HCT116 (cell line): ENCODE results near the gene TSHZ1. TPM values are rescaled to one million over a fixed set of nuclear protein-coding genes. Genes with fewer than 3 reads are reported as not detected.

Experiments
- ATAC-seq: fragments of 200-7000 bp; cut with Tn5 transposase; 2 replicates; pipeline ENCODE4 v1.9.1; 2020; ENCODE audit warnings: mild to moderate bottlenecking, moderate library complexity
- BruUV-seq: library from RNA; stranded (reverse); fragments of 400-500 nt; replicated peaks from 2 replicates; lab custom pipeline; 2021; lab: Mats Ljungman, UMichigan
- CTCF ChIA-PET: fragments of 300-600 bp; sonication (Branson Sonifier 250); formaldehyde crosslinking; loops from one replicate; lab custom pipeline; 2021; ENCODE audit warnings: antibody characterized with exemption; lab: Charles Lee
- POLR2A ChIA-PET: fragments of 300-600, 350-600 bp; sonication (Branson Sonifier 250); formaldehyde crosslinking; loops from one replicate; lab custom pipeline; 2021; ENCODE audit warnings: antibody characterized with exemption; lab: Charles Lee
- RAD21 ChIA-PET, 2 experiments: fragments of 300-600 bp; sonication (Branson Sonifier 250); formaldehyde crosslinking; loops; one replicate each; lab custom pipeline; 2023; ENCODE audit warnings: low total read pairs in 2 of 2; ENCODE audit not compliant: uncharacterized antibody in 2 of 2, unreplicated experiment in 2 of 2, low non-redundant PET in 1 of 2; lab: Charles Lee
- DNase-seq: peaks from one replicate; pipeline ENCODE4 v3.0.0-alpha.2; 2010; ENCODE audit warnings: low read depth, low spot score
- H2AFZ ChIP-seq: fragments of 200-600 bp; shearing (Covaris generic), sonication (generic); 2 replicates; pipeline ENCODE4 v1.6.1; 2017; ENCODE audit warnings: low read depth, mixed run types, mixed read lengths, antibody characterized with exemption, low read length; ENCODE audit not compliant: poor library complexity, severe bottlenecking
- H3K27ac ChIP-seq: 2 replicates; pipeline ENCODE4 v1.5.1; 2012; ENCODE audit warnings: low read depth, low read length
- H3K27me3 ChIP-seq: fragments of 200-600 bp; sonication (generic); 2 replicates; pipeline ENCODE4 v1.6.1; 2016; ENCODE audit warnings: mixed run types, low read length, mixed read lengths; ENCODE audit not compliant: insufficient read depth
- H3K36me3 ChIP-seq, 2 experiments: fragments of 200-500 bp in 1 of 2; fragments of 200-600 bp in 1 of 2; sonication (Bioruptor generic) in 1 of 2; sonication (generic) in 1 of 2; 2 replicates each; pipeline versions ENCODE4 v1.5.1 to v1.6.1; 2014 to 2016; ENCODE audit warnings: low read length in 2 of 2, inconsistent platforms in 1 of 2, mixed read lengths in 1 of 2, mixed run types in 1 of 2; ENCODE audit not compliant: insufficient read depth in 2 of 2, control insufficient read depth in 1 of 2
- H3K4me1 ChIP-seq, 2 experiments: fragments of 200-600 bp in 1 of 2; sonication (generic) in 1 of 2; 2 replicates each; pipeline versions ENCODE4 v1.5.1 to v1.6.1; 2012 to 2017; ENCODE audit warnings: low read length in 2 of 2, inconsistent platforms in 1 of 2, mild to moderate bottlenecking in 1 of 2, mixed read lengths in 1 of 2, mixed run types in 1 of 2, moderate library complexity in 1 of 2; ENCODE audit not compliant: insufficient read depth in 2 of 2, control insufficient read depth in 1 of 2
- H3K4me2 ChIP-seq: fragments of 200-600 bp; sonication (generic); 2 replicates; pipeline ENCODE4 v1.6.1; 2017; ENCODE audit warnings: mixed run types, low read length, mixed read lengths
- H3K4me3 ChIP-seq, 2 experiments: fragments of 200-600 bp in 1 of 2; sonication (generic) in 1 of 2; replicated peaks in 1 of 2; 2 replicates each; pipeline ENCODE4 v1.5.1; 2011 to 2016; ENCODE audit warnings: low read length in 2 of 2, control low read depth in 1 of 2, low read depth in 1 of 2, mild to moderate bottlenecking in 1 of 2, mixed read lengths in 1 of 2, mixed run types in 1 of 2
- H3K79me2 ChIP-seq: fragments of 200-600 bp; sonication (generic); 2 replicates; pipeline ENCODE4 v1.6.1; 2017; ENCODE audit warnings: mild to moderate bottlenecking, mixed run types, low read length, moderate library complexity, mixed read lengths; ENCODE audit not compliant: insufficient read depth
- H3K9ac ChIP-seq: fragments of 200-600 bp; sonication (generic); 2 replicates; pipeline ENCODE4 v1.6.1; 2016; ENCODE audit warnings: low read length, mixed read lengths
- H3K9me2 ChIP-seq: fragments of 200-600 bp; sonication (generic), shearing (Covaris generic); 2 replicates; pipeline ENCODE4 v1.6.1; 2017; ENCODE audit warnings: mixed run types, mild to moderate bottlenecking, moderate library complexity; ENCODE audit not compliant: insufficient read depth
- H3K9me3 ChIP-seq, 2 experiments: fragments of 200-500 bp in 1 of 2; fragments of 200-600 bp in 1 of 2; sonication (Bioruptor generic) in 1 of 2; sonication (generic) in 1 of 2; 2 replicates each; pipeline ENCODE4 v1.6.1; 2014 to 2017; ENCODE audit warnings: low read length in 2 of 2, mixed read lengths in 2 of 2, inconsistent platforms in 1 of 2, low read depth in 1 of 2, mild to moderate bottlenecking in 1 of 2, mixed run types in 1 of 2, moderate library complexity in 1 of 2; ENCODE audit not compliant: control insufficient read depth in 1 of 2, insufficient read depth in 1 of 2
- H4K20me1 ChIP-seq: fragments of 200-600 bp; sonication (generic), shearing (Covaris generic); 2 replicates; pipeline ENCODE4 v1.6.1; 2017; ENCODE audit warnings: mixed run types, mild to moderate bottlenecking, moderate library complexity; ENCODE audit not compliant: insufficient read depth
- CBX3 ChIP-seq: IDR thresholded peaks from 2 replicates; pipeline ENCODE4 v1.6.1; 2012; ENCODE audit warnings: low read depth
- EGR1 ChIP-seq: IDR thresholded peaks from 2 replicates; pipeline ENCODE4 v1.6.1; 2012; ENCODE audit warnings: low read depth
- ELF1 ChIP-seq: IDR thresholded peaks from 2 replicates; pipeline ENCODE4 v1.6.1; 2012; ENCODE audit warnings: low read depth, borderline replicate concordance
- EZH2phosphoT487 ChIP-seq: fragments of 200-600 bp; IDR thresholded peaks from 2 replicates; pipeline ENCODE4 v1.6.1; 2018; ENCODE audit warnings: antibody characterized with exemption, borderline replicate concordance
- FOSL1 ChIP-seq: IDR thresholded peaks from 2 replicates; pipeline ENCODE4 v1.6.1; 2012; ENCODE audit warnings: low read depth
- JUND ChIP-seq: IDR thresholded peaks from 2 replicates; pipeline ENCODE4 v1.6.1; 2012
- POLR2A ChIP-seq: IDR thresholded peaks from 2 replicates; pipeline ENCODE4 v1.7.0; 2011; ENCODE audit warnings: borderline replicate concordance; ENCODE audit not compliant: insufficient read depth, insufficient read length; ENCODE audit errors: extremely low read depth
- SIN3A ChIP-seq: IDR thresholded peaks from 2 replicates; pipeline ENCODE4 v1.6.1; 2012; ENCODE audit warnings: low read depth
- SRF ChIP-seq: IDR thresholded peaks from 2 replicates; pipeline ENCODE4 v1.6.1; 2012; ENCODE audit warnings: low read depth
- TCF7L2 ChIP-seq: IDR thresholded peaks from 2 replicates; pipeline ENCODE4 v1.7.0; 2011; ENCODE audit warnings: borderline replicate concordance, inconsistent platforms; ENCODE audit not compliant: insufficient read depth, insufficient read length; ENCODE audit errors: extremely low read depth
- YY1 ChIP-seq: IDR thresholded peaks from 2 replicates; pipeline ENCODE4 v1.6.1; 2011; ENCODE audit warnings: low read length, low read depth, moderate library complexity, mild to moderate bottlenecking; ENCODE audit not compliant: insufficient replicate concordance; ENCODE audit errors: extremely low read depth
- ZFX ChIP-seq: fragments of 450-650 bp; IDR thresholded peaks from 2 replicates; pipeline ENCODE4 v1.6.1; 2017
- intact Hi-C: fragments of 100-400 bp; cut with micrococcal nuclease; formaldehyde crosslinking; loops from 2 replicates; pipeline ENCODE4 v1.10.0; 2022
- total RNA-seq: library from RNA; stranded (reverse); gene quantifications from one replicate; pipeline ENCODE4 v1.2.1, GENCODE V29; 2021; ENCODE audit not compliant: unreplicated experiment
- TF ChIP-seq, protein P1 (sequence below): IDR thresholded peaks from 2 replicates; pipeline ENCODE4 v1.6.1; 2011; ENCODE audit warnings: mild to moderate bottlenecking, low read length, moderate library complexity; ENCODE audit not compliant: insufficient replicate concordance; ENCODE audit errors: extremely low read depth
- TF ChIP-seq, protein P2 (sequence below), 3 experiments: fragments of 200-600 bp in 1 of 3; sonication (generic) in 1 of 3; IDR thresholded peaks in 2 of 3; conservative IDR thresholded peaks in 1 of 3; 2 replicates each; pipeline ENCODE4 v1.5.1; 2012 to 2017; ENCODE audit warnings: low read depth in 2 of 3, low read length in 2 of 3, antibody characterized with exemption in 1 of 3, borderline replicate concordance in 1 of 3, control low read depth in 1 of 3, mild to moderate bottlenecking in 1 of 3, mixed read lengths in 1 of 3, mixed run types in 1 of 3, moderate library complexity in 1 of 3; ENCODE audit not compliant: insufficient read depth in 1 of 3
- TF ChIP-seq, protein P3 (sequence below): IDR thresholded peaks from 2 replicates; pipeline ENCODE4 v1.6.1; 2012
- TF ChIP-seq, protein P4 (sequence below): IDR thresholded peaks from 2 replicates; pipeline ENCODE4 v1.6.1; 2012
- TF ChIP-seq, protein P5 (sequence below): IDR thresholded peaks from 2 replicates; pipeline ENCODE4 v1.6.1; 2012; ENCODE audit warnings: low read depth

TSHZ1 gene
- total RNA-seq, 1 experiment from 2014 or later: 5.7 TPM

DNA sequence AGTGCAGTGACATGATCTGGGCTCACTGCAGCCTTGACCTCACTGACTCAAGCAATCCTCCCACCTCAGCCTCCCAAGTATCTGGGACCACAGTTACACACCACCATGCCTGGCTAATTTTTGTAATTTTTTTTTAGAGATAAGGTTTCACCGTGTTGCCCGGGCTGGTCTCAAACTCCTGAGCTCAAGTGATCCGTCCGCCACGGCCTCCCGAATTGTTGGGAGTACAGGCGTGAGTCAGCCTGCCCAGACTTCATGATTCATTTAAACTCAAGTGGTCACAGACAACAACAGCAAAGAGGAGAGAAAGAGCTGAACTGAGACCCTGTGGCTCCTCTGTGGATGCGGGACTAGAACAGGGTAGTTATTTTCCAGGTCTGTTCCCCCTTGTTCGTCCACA is 83.0 kb downstream of the TSHZ1 start:
- H3K9me3 ChIP-seq: no peaks in the 10 kb centered on the region
- H3K27me3 ChIP-seq: peaks cover 4% of the 10 kb centered on the region; the same call in 1 of the 2 replicates
- DNase-seq: no peak
- no peak overlapping the region for H2AFZ ChIP-seq
- H4K20me1 ChIP-seq: no peaks in the 10 kb centered on the region
- no peaks in the 10 kb centered on the region for H3K4me1 ChIP-seq
- POLR2A ChIA-PET: no interaction called here
- no peak for ATAC-seq
- H3K27ac ChIP-seq: no peak overlapping the region
- CTCF ChIA-PET: no interaction called here
- no peaks in the 10 kb centered on the region for H3K9me2 ChIP-seq
- H3K36me3 ChIP-seq: no peaks in the 10 kb centered on the region
- RAD21 ChIA-PET: no interaction called here
- H3K4me3 ChIP-seq: no peak overlapping the region
- BruUV-seq: no TSS peak
- no peak overlapping the region for H3K9ac ChIP-seq
- no peaks in the 10 kb centered on the region for H3K79me2 ChIP-seq
- intact Hi-C loops: no loop called here
- TF ChIP-seq ELF1 (no peak), POLR2A (no peak), SRF (no peak), EGR1 (no peak), TCF7L2 (no peak), CBX3 (no peak), SIN3A (no peak), YY1 (no peak), FOSL1 (no peak), ZFX (no peak), JUND (no peak), EZH2phosphoT487 (no peak)
- TF ChIP-seq, protein P1, sequence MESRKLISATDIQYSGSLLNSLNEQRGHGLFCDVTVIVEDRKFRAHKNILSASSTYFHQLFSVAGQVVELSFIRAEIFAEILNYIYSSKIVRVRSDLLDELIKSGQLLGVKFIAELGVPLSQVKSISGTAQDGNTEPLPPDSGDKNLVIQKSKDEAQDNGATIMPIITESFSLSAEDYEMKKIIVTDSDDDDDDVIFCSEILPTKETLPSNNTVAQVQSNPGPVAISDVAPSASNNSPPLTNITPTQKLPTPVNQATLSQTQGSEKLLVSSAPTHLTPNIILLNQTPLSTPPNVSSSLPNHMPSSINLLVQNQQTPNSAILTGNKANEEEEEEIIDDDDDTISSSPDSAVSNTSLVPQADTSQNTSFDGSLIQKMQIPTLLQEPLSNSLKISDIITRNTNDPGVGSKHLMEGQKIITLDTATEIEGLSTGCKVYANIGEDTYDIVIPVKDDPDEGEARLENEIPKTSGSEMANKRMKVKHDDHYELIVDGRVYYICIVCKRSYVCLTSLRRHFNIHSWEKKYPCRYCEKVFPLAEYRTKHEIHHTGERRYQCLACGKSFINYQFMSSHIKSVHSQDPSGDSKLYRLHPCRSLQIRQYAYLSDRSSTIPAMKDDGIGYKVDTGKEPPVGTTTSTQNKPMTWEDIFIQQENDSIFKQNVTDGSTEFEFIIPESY: no peak
- TF ChIP-seq, protein P2, sequence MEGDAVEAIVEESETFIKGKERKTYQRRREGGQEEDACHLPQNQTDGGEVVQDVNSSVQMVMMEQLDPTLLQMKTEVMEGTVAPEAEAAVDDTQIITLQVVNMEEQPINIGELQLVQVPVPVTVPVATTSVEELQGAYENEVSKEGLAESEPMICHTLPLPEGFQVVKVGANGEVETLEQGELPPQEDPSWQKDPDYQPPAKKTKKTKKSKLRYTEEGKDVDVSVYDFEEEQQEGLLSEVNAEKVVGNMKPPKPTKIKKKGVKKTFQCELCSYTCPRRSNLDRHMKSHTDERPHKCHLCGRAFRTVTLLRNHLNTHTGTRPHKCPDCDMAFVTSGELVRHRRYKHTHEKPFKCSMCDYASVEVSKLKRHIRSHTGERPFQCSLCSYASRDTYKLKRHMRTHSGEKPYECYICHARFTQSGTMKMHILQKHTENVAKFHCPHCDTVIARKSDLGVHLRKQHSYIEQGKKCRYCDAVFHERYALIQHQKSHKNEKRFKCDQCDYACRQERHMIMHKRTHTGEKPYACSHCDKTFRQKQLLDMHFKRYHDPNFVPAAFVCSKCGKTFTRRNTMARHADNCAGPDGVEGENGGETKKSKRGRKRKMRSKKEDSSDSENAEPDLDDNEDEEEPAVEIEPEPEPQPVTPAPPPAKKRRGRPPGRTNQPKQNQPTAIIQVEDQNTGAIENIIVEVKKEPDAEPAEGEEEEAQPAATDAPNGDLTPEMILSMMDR (IDR thresholded peaks at IDR 0.05 in 2 of 3, conservative IDR thresholded peaks at IDR 0.05 in 1 of 3; ENCODE audit: borderline replicate concordance in 1 of 3, insufficient read depth in 1 of 3, low read depth in 2 of 3, low read length in 2 of 3): no peak
- TF ChIP-seq, protein P3, sequence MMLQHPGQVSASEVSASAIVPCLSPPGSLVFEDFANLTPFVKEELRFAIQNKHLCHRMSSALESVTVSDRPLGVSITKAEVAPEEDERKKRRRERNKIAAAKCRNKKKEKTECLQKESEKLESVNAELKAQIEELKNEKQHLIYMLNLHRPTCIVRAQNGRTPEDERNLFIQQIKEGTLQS: no peak
- TF ChIP-seq, protein P4, sequence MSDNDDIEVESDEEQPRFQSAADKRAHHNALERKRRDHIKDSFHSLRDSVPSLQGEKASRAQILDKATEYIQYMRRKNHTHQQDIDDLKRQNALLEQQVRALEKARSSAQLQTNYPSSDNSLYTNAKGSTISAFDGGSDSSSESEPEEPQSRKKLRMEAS: no peak
- TF ChIP-seq, protein P5, sequence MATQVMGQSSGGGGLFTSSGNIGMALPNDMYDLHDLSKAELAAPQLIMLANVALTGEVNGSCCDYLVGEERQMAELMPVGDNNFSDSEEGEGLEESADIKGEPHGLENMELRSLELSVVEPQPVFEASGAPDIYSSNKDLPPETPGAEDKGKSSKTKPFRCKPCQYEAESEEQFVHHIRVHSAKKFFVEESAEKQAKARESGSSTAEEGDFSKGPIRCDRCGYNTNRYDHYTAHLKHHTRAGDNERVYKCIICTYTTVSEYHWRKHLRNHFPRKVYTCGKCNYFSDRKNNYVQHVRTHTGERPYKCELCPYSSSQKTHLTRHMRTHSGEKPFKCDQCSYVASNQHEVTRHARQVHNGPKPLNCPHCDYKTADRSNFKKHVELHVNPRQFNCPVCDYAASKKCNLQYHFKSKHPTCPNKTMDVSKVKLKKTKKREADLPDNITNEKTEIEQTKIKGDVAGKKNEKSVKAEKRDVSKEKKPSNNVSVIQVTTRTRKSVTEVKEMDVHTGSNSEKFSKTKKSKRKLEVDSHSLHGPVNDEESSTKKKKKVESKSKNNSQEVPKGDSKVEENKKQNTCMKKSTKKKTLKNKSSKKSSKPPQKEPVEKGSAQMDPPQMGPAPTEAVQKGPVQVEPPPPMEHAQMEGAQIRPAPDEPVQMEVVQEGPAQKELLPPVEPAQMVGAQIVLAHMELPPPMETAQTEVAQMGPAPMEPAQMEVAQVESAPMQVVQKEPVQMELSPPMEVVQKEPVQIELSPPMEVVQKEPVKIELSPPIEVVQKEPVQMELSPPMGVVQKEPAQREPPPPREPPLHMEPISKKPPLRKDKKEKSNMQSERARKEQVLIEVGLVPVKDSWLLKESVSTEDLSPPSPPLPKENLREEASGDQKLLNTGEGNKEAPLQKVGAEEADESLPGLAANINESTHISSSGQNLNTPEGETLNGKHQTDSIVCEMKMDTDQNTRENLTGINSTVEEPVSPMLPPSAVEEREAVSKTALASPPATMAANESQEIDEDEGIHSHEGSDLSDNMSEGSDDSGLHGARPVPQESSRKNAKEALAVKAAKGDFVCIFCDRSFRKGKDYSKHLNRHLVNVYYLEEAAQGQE: no peak
- H3K4me2 ChIP-seq: no peak overlapping the region
